ENCODE data around the gene INPP5A. TPM values are rescaled to one million over a fixed set of nuclear protein-coding genes. Genes with fewer than 3 reads are reported as not detected.

The INPP5A gene
- total RNA-seq, 1 experiment from 2014 or later: 12.3 TPM

DNA sequence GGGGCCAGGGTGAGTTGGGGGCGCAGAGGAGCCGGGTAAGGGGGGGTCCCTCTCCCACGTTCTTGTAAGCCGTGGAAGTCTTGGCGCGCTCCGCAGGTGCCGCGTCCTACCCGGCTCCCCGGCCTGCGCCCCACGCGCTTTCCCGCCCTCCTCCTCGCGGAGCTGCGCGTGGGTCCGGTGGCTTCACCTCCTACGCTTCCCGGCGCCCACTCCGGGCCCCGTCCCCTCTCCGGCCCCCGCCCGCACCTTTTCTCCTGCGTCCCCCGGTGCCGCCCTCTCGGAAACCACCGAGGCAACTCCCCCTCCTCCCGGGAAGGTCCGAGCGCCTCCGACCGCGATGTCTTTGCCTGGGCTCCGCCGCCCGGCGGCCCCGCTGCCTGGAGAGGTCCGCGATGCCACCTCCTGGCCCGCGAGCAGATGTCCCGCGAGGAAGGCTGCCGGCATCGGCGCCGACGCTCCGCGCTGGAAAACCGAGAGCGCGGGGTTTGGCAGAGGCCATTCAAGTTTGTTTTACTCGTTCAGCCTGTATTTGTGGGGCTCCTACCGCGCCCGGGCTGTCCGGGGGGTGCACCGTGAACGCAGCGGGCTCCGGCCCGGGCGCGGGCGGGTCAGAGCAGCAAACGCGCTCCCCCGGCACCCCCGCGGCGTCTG, 250.7 kb downstream of the INPP5A start:
- Histone ChIP-seq H3K27me3 (ENCODE audit: insufficient read depth, low read length) (no peaks in the 10 kb centered on the region), H3K4me1 (ENCODE audit: control insufficient read depth in 1 of 2, insufficient read depth in 2 of 2, low read length in 2 of 2) (no peaks in the 10 kb centered on the region), H3K79me2 (ENCODE audit: insufficient read depth, low read length) (no peaks in the 10 kb centered on the region), H3K9me3 (ENCODE audit: control insufficient read depth in 1 of 2, insufficient read depth in 1 of 2, low read depth in 1 of 2, low read length in 2 of 2) (no peaks in the 10 kb centered on the region), H4K20me1 (ENCODE audit: insufficient read depth) (no peaks in the 10 kb centered on the region), H3K9me2 (ENCODE audit: insufficient read depth) (no peaks in the 10 kb centered on the region), H3K9ac (ENCODE audit: low read length) (no peak overlapping the region), H2AFZ (ENCODE audit: low read depth, low read length, poor library complexity, severe bottlenecking) (no peak overlapping the region), H3K4me2 (ENCODE audit: low read length) (no peak overlapping the region), H3K4me3 (replicated peaks in 1 of 2; ENCODE audit: low read depth in 1 of 2, low read length in 2 of 2) (no peak overlapping the region), H3K36me3 (ENCODE audit: control insufficient read depth in 1 of 2, insufficient read depth in 2 of 2, low read length in 2 of 2) (no peaks in the 10 kb centered on the region), H3K27ac (ENCODE audit: low read depth, low read length) (no peak overlapping the region)
- ATAC-seq (no peak), DNase-seq (ENCODE audit: low read depth, low spot score) (no peak)
- ChIA-PET CTCF (no interaction called here), RAD21 (ENCODE audit: low non-redundant PET in 1 of 2, low total read pairs in 2 of 2, uncharacterized antibody in 2 of 2, unreplicated experiment in 2 of 2) (no interaction called here), POLR2A (no interaction called here)
- TF ChIP-seq SP1 (IDR thresholded peaks at IDR 0.05; ENCODE audit: low read depth) (no peak), RAD21 (IDR thresholded peaks at IDR 0.05; ENCODE audit: low read depth) (no peak), POLR2A (IDR thresholded peaks at IDR 0.05; ENCODE audit: borderline replicate concordance, extremely low read depth, insufficient read depth, insufficient read length) (no peak), EZH2phosphoT487 (IDR thresholded peaks at IDR 0.05; ENCODE audit: borderline replicate concordance) (no peak), ZNF274 (IDR thresholded peaks at IDR 0.05; ENCODE audit: low read depth, low read length) (no peak), SRF (IDR thresholded peaks at IDR 0.05; ENCODE audit: low read depth) (no peak)
- TF ChIP-seq, protein P1, sequence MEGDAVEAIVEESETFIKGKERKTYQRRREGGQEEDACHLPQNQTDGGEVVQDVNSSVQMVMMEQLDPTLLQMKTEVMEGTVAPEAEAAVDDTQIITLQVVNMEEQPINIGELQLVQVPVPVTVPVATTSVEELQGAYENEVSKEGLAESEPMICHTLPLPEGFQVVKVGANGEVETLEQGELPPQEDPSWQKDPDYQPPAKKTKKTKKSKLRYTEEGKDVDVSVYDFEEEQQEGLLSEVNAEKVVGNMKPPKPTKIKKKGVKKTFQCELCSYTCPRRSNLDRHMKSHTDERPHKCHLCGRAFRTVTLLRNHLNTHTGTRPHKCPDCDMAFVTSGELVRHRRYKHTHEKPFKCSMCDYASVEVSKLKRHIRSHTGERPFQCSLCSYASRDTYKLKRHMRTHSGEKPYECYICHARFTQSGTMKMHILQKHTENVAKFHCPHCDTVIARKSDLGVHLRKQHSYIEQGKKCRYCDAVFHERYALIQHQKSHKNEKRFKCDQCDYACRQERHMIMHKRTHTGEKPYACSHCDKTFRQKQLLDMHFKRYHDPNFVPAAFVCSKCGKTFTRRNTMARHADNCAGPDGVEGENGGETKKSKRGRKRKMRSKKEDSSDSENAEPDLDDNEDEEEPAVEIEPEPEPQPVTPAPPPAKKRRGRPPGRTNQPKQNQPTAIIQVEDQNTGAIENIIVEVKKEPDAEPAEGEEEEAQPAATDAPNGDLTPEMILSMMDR (IDR thresholded peaks at IDR 0.05 in 2 of 3, conservative IDR thresholded peaks at IDR 0.05 in 1 of 3; ENCODE audit: borderline replicate concordance in 1 of 3, insufficient read depth in 1 of 3, low read depth in 2 of 3, low read length in 2 of 3): no peak
- intact Hi-C loops (cut with micrococcal nuclease): no loop called here
- BruUV-seq (replicated peaks): no TSS peak

DNA sequence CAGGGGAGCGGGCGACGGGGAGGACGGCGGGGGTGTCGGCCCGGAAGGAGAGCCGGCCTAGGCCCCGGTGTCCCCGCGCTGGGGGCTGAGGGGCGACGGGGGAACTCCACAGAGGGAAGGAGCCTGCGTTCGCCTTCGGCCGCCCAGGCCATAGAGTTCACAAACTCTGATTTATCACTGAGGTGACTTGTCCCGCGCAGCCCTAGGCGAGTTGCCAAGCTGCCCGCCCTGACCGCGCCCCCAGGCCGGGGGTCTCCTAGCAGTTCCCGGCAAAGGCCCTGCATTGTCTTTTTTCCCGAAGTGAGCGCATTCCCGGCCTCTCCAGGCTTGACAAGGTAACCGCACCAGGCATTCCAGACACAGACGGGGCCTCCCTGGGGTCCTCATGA, 251.2 kb downstream of the INPP5A start:
- intact Hi-C loops (cut with micrococcal nuclease): no loop called here
- Histone ChIP-seq H3K27ac (ENCODE audit: low read depth, low read length) (no peak overlapping the region), H3K9me2 (ENCODE audit: insufficient read depth) (no peaks in the 10 kb centered on the region), H3K9me3 (ENCODE audit: control insufficient read depth in 1 of 2, insufficient read depth in 1 of 2, low read depth in 1 of 2, low read length in 2 of 2) (no peaks in the 10 kb centered on the region), H3K79me2 (ENCODE audit: insufficient read depth, low read length) (no peaks in the 10 kb centered on the region), H3K4me3 (replicated peaks in 1 of 2; ENCODE audit: low read depth in 1 of 2, low read length in 2 of 2) (no peak overlapping the region), H4K20me1 (ENCODE audit: insufficient read depth) (no peaks in the 10 kb centered on the region), H3K36me3 (ENCODE audit: control insufficient read depth in 1 of 2, insufficient read depth in 2 of 2, low read length in 2 of 2) (no peaks in the 10 kb centered on the region), H3K9ac (ENCODE audit: low read length) (no peak overlapping the region), H2AFZ (ENCODE audit: low read depth, low read length, poor library complexity, severe bottlenecking) (no peak overlapping the region), H3K27me3 (ENCODE audit: insufficient read depth, low read length) (no peaks in the 10 kb centered on the region), H3K4me1 (ENCODE audit: control insufficient read depth in 1 of 2, insufficient read depth in 2 of 2, low read length in 2 of 2) (no peaks in the 10 kb centered on the region), H3K4me2 (ENCODE audit: low read length) (no peak overlapping the region)
- POLR2A ChIA-PET: no interaction called here
- RAD21 ChIA-PET (ENCODE audit: low non-redundant PET in 1 of 2, low total read pairs in 2 of 2, uncharacterized antibody in 2 of 2, unreplicated experiment in 2 of 2): no interaction called here
- CTCF ChIA-PET: no interaction called here
- ATAC-seq (no peak), DNase-seq (ENCODE audit: low read depth, low spot score) (no peak)
- TF ChIP-seq SIN3A (IDR thresholded peaks at IDR 0.05; ENCODE audit: low read depth): no peak
- no peak for TF ChIP-seq ZNF274 (IDR thresholded peaks at IDR 0.05; ENCODE audit: low read depth, low read length)
- TF ChIP-seq ELF1 (IDR thresholded peaks at IDR 0.05; ENCODE audit: borderline replicate concordance, low read depth): no peak
- TF ChIP-seq POLR2A (IDR thresholded peaks at IDR 0.05; ENCODE audit: borderline replicate concordance, extremely low read depth, insufficient read depth, insufficient read length): no peak
- TF ChIP-seq, protein P2, sequence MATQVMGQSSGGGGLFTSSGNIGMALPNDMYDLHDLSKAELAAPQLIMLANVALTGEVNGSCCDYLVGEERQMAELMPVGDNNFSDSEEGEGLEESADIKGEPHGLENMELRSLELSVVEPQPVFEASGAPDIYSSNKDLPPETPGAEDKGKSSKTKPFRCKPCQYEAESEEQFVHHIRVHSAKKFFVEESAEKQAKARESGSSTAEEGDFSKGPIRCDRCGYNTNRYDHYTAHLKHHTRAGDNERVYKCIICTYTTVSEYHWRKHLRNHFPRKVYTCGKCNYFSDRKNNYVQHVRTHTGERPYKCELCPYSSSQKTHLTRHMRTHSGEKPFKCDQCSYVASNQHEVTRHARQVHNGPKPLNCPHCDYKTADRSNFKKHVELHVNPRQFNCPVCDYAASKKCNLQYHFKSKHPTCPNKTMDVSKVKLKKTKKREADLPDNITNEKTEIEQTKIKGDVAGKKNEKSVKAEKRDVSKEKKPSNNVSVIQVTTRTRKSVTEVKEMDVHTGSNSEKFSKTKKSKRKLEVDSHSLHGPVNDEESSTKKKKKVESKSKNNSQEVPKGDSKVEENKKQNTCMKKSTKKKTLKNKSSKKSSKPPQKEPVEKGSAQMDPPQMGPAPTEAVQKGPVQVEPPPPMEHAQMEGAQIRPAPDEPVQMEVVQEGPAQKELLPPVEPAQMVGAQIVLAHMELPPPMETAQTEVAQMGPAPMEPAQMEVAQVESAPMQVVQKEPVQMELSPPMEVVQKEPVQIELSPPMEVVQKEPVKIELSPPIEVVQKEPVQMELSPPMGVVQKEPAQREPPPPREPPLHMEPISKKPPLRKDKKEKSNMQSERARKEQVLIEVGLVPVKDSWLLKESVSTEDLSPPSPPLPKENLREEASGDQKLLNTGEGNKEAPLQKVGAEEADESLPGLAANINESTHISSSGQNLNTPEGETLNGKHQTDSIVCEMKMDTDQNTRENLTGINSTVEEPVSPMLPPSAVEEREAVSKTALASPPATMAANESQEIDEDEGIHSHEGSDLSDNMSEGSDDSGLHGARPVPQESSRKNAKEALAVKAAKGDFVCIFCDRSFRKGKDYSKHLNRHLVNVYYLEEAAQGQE (IDR thresholded peaks at IDR 0.05; ENCODE audit: low read depth): no peak
- no peak for TF ChIP-seq SRF (IDR thresholded peaks at IDR 0.05; ENCODE audit: low read depth)
- no peak for TF ChIP-seq CEBPB (IDR thresholded peaks at IDR 0.05; ENCODE audit: low read depth)
- no peak for TF ChIP-seq TCF7L2 (IDR thresholded peaks at IDR 0.05; ENCODE audit: borderline replicate concordance, extremely low read depth, insufficient read depth, insufficient read length)
- TF ChIP-seq POLR2AphosphoS5 (IDR thresholded peaks at IDR 0.05; ENCODE audit: low read depth, low read length): no peak
- no peak for TF ChIP-seq SP1 (IDR thresholded peaks at IDR 0.05; ENCODE audit: low read depth)
- no peak for TF ChIP-seq EGR1 (IDR thresholded peaks at IDR 0.05; ENCODE audit: low read depth)
- BruUV-seq (replicated peaks): no TSS peak
